Mesendoderm (in vitro differentiated cells): Measurements from ENCODE around the gene GRIPAP1.

Experiments
- DNase-seq: peaks from one replicate; pipeline ENCODE4 v3.0.0; 2013
- H2AK5ac ChIP-seq: 2 replicates; pipeline ENCODE4 v1.6.1; 2013; ENCODE audit warnings: low read length, inconsistent platforms
- H2BK120ac ChIP-seq: 2 replicates; pipeline ENCODE4 v1.6.1; 2013; ENCODE audit warnings: low read depth, mild to moderate bottlenecking, low read length, moderate library complexity, mixed read lengths
- H2BK15ac ChIP-seq: replicated peaks from 2 replicates; pipeline ENCODE4 v1.6.1; 2013; ENCODE audit warnings: low read depth, mild to moderate bottlenecking, moderate library complexity
- H2BK5ac ChIP-seq: 2 replicates; pipeline ENCODE4 v1.6.1; 2013; ENCODE audit warnings: low read length, inconsistent platforms
- H3K18ac ChIP-seq: 2 replicates; pipeline ENCODE4 v1.6.1; 2013; ENCODE audit warnings: mild to moderate bottlenecking, low read length, mixed read lengths
- H3K23ac ChIP-seq: one replicate; pipeline ENCODE4 v1.6.1; 2013; ENCODE audit warnings: low read length
- H3K27ac ChIP-seq: 2 replicates; pipeline ENCODE4 v1.5.1; 2013; ENCODE audit warnings: low read depth, mild to moderate bottlenecking, inconsistent platforms, low read length, moderate library complexity
- H3K27me3 ChIP-seq: 2 replicates; pipeline ENCODE4 v1.6.1; 2013; ENCODE audit warnings: low read length, control low read depth, mild to moderate bottlenecking, inconsistent platforms; ENCODE audit not compliant: insufficient read depth, poor library complexity
- H3K36me3 ChIP-seq: 2 replicates; pipeline ENCODE4 v1.6.1; 2013; ENCODE audit warnings: low read length, inconsistent platforms; ENCODE audit not compliant: control insufficient read depth, insufficient read depth
- H3K4ac ChIP-seq: one replicate; pipeline ENCODE4 v1.6.1; 2013; ENCODE audit warnings: low read depth, mild to moderate bottlenecking, low read length, moderate library complexity
- H3K4me1 ChIP-seq: 2 replicates; pipeline ENCODE4 v1.6.1; 2013; ENCODE audit warnings: low read depth, low read length, inconsistent platforms; ENCODE audit not compliant: control insufficient read depth
- H3K4me2 ChIP-seq: 2 replicates; pipeline ENCODE4 v1.6.1; 2013; ENCODE audit warnings: low read length
- H3K4me3 ChIP-seq: 2 replicates; pipeline ENCODE4 v1.5.1; 2013; ENCODE audit warnings: mild to moderate bottlenecking, low read length
- H3K56ac ChIP-seq: one replicate; pipeline ENCODE4 v1.6.1; 2013; ENCODE audit warnings: low read length
- H3K79me1 ChIP-seq: 2 replicates; pipeline ENCODE4 v1.6.1; 2013; ENCODE audit warnings: low read length, inconsistent platforms
- H3K79me2 ChIP-seq: 2 replicates; pipeline ENCODE4 v1.6.1; 2013; ENCODE audit warnings: mild to moderate bottlenecking, low read length; ENCODE audit not compliant: control insufficient read depth, insufficient read depth
- H3K9ac ChIP-seq: 2 replicates; pipeline ENCODE4 v1.6.1; 2013; ENCODE audit warnings: low read length, inconsistent platforms
- H4K5ac ChIP-seq: one replicate; pipeline ENCODE4 v1.6.1; 2013; ENCODE audit warnings: low read length
- H4K8ac ChIP-seq: one replicate; pipeline ENCODE4 v1.6.1; 2013; ENCODE audit warnings: low read depth, mild to moderate bottlenecking, control low read depth, low read length, moderate library complexity
- WGBS: extraction: QIAGEN DNeasy Blood & Tissue Kit; methylation state at CpG from one replicate; pipeline ENCODE4 v1.1.7; 2013; ENCODE audit warnings: low lambda C conversion rate, missing lambda C conversion rate; ENCODE audit not compliant: insufficient coverage; ENCODE audit errors: extremely low coverage; 5-methylcytosine and 5-hydroxymethylcytosine counted together

Gene GRIPAP1

GRCh38 chrX:48934581-48935300, 67.3 kb downstream of the GRIPAP1 start:
- H2BK120ac ChIP-seq, result no peak overlapping the region
- H4K8ac ChIP-seq, result no peak overlapping the region
- H3K79me1 ChIP-seq, result no peaks in the 10 kb centered on the region
- no peak overlapping the region for H3K18ac ChIP-seq
- no CpG with 5 or more reads among the region's 7 CpGs for WGBS
- no peak overlapping the region for H2BK15ac ChIP-seq
- peaks cover 2% of the 10 kb centered on the region for H3K36me3 ChIP-seq
- DNase-seq, result no peak
- H3K4ac ChIP-seq, result no peak overlapping the region
- no peak overlapping the region for H2BK5ac ChIP-seq
- no peak overlapping the region for H3K4me3 ChIP-seq
- H3K4me2 ChIP-seq, result no peak overlapping the region
- H4K5ac ChIP-seq, result no peak overlapping the region
- no peak overlapping the region for H3K56ac ChIP-seq
- no peak overlapping the region for H3K23ac ChIP-seq
- H3K9ac ChIP-seq, result no peak overlapping the region
- no peaks in the 10 kb centered on the region for H3K27me3 ChIP-seq
- no peak overlapping the region for H2AK5ac ChIP-seq
- H3K27ac ChIP-seq, result no peak overlapping the region
- peaks cover 3% of the 10 kb centered on the region for H3K79me2 ChIP-seq
- no peaks in the 10 kb centered on the region for H3K4me1 ChIP-seq

GRCh38 chrX:48933757-48934156, 68.3 kb downstream of the GRIPAP1 start:
- H3K4me2 ChIP-seq, result no peak overlapping the region
- no peaks in the 10 kb centered on the region for H3K27me3 ChIP-seq
- peaks cover 2% of the 10 kb centered on the region for H3K36me3 ChIP-seq
- no peaks in the 10 kb centered on the region for H3K4me1 ChIP-seq
- no peak overlapping the region for H3K56ac ChIP-seq
- H2BK120ac ChIP-seq, result no peak overlapping the region
- DNase-seq, result no peak
- H2BK15ac ChIP-seq, result no peak overlapping the region
- H3K18ac ChIP-seq, result no peak overlapping the region
- H3K4me3 ChIP-seq, result no peak overlapping the region
- no peak overlapping the region for H3K4ac ChIP-seq
- H4K8ac ChIP-seq, result no peak overlapping the region
- H2BK5ac ChIP-seq, result no peak overlapping the region
- H3K79me1 ChIP-seq, result no peaks in the 10 kb centered on the region
- no peak overlapping the region for H3K9ac ChIP-seq
- H3K23ac ChIP-seq, result no peak overlapping the region
- no peak overlapping the region for H3K27ac ChIP-seq
- H4K5ac ChIP-seq, result no peak overlapping the region
- H3K79me2 ChIP-seq, result peaks cover 3% of the 10 kb centered on the region
- H2AK5ac ChIP-seq, result no peak overlapping the region
- no CpG with 5 or more reads among the region's 2 CpGs for WGBS

- H2BK15ac ChIP-seq, result no peak overlapping the region
- no peak overlapping the region for H3K4me2 ChIP-seq
- H3K4me1 ChIP-seq, result no peaks in the 10 kb centered on the region
- no peak overlapping the region for H2BK5ac ChIP-seq
- H3K27ac ChIP-seq, result peak overlapping the region; percentile 81
- no peak overlapping the region for H3K23ac ChIP-seq
- H3K18ac ChIP-seq, result no peak overlapping the region
- H3K79me1 ChIP-seq, result no peaks in the 10 kb centered on the region
- H2BK120ac ChIP-seq, result no peak overlapping the region
- WGBS, result no CpG with 5 or more reads among the region's 2 CpGs
- H3K4me3 ChIP-seq, result no peak overlapping the region
- H3K56ac ChIP-seq, result peak overlapping the region; percentile 60
- H3K9ac ChIP-seq, result no peak overlapping the region
- no peak overlapping the region for H2AK5ac ChIP-seq
- no peak overlapping the region for H4K8ac ChIP-seq
- H3K4ac ChIP-seq, result no peak overlapping the region
- H3K27me3 ChIP-seq, result no peaks in the 10 kb centered on the region
- no peaks in the 10 kb centered on the region for H3K79me2 ChIP-seq
- H4K5ac ChIP-seq, result no peak overlapping the region
- peak; percentile 82 for DNase-seq
- peaks cover 2% of the 10 kb centered on the region for H3K36me3 ChIP-seq
These were observed 74.2 kb downstream of the GRIPAP1 start for GRCh38 chrX:48927736-48928382.

GRCh38 chrX:48927123-48927522, 74.9 kb downstream of the GRIPAP1 start:
- H3K27me3 ChIP-seq, result no peaks in the 10 kb centered on the region
- no peak overlapping the region for H4K8ac ChIP-seq
- WGBS, result no CpG with 5 or more reads among the region's 5 CpGs
- H3K18ac ChIP-seq, result peak overlapping the region; percentile 90
- H3K79me2 ChIP-seq, result no peaks in the 10 kb centered on the region
- peak overlapping the region; percentile 60 for H3K56ac ChIP-seq
- H3K4ac ChIP-seq, result no peak overlapping the region
- peaks cover 2% of the 10 kb centered on the region for H3K36me3 ChIP-seq
- H3K9ac ChIP-seq, result no peak overlapping the region
- no peaks in the 10 kb centered on the region for H3K4me1 ChIP-seq
- no peak overlapping the region for H2BK15ac ChIP-seq
- H3K27ac ChIP-seq, result peak overlapping the region; percentile 81
- no peaks in the 10 kb centered on the region for H3K79me1 ChIP-seq
- H3K23ac ChIP-seq, result no peak overlapping the region
- no peak overlapping the region for H3K4me2 ChIP-seq
- no peak overlapping the region for H2BK120ac ChIP-seq
- no peak overlapping the region for H4K5ac ChIP-seq
- no peak overlapping the region for H2AK5ac ChIP-seq
- peak; percentile 33 for DNase-seq
- peak overlapping the region; percentile 70 for H2BK5ac ChIP-seq
- no peak overlapping the region for H3K4me3 ChIP-seq

- no peak overlapping the region for H3K4me3 ChIP-seq
- H3K4ac ChIP-seq, result no peak overlapping the region
- H2BK15ac ChIP-seq, result no peak overlapping the region
- no peaks in the 10 kb centered on the region for H3K79me1 ChIP-seq
- H3K56ac ChIP-seq, result no peak overlapping the region
- H3K23ac ChIP-seq, result no peak overlapping the region
- DNase-seq, result no peak
- no peak overlapping the region for H2BK5ac ChIP-seq
- peaks cover 9% of the 10 kb centered on the region for H3K4me1 ChIP-seq
- no peaks in the 10 kb centered on the region for H3K27me3 ChIP-seq
- H3K9ac ChIP-seq, result no peak overlapping the region
- no peak overlapping the region for H4K8ac ChIP-seq
- no peak overlapping the region for H4K5ac ChIP-seq
- H3K18ac ChIP-seq, result no peak overlapping the region
- H3K36me3 ChIP-seq, result peaks cover 2% of the 10 kb centered on the region
- WGBS, result no CpG with 5 or more reads among the region's 5 CpGs
- H2AK5ac ChIP-seq, result no peak overlapping the region
- no peaks in the 10 kb centered on the region for H3K79me2 ChIP-seq
- H3K4me2 ChIP-seq, result no peak overlapping the region
- no peak overlapping the region for H2BK120ac ChIP-seq
- no peak overlapping the region for H3K27ac ChIP-seq
These were observed 77.8 kb downstream of the GRIPAP1 start for GRCh38 chrX:48924270-48924669.
